Liver (tissue), 3 donors: ENCODE data around the gene RRP12.

Experiments used
- CTCF ChIP-seq: fragments of 150-350 bp; IDR thresholded peaks from 2 replicates; pipeline ENCODE4 v1.5.1; 2017; ENCODE audit warnings: improper control_type of control experiment, low read depth, low read length; ENCODE audit not compliant: missing input control
- FOXA1 ChIP-seq: IDR thresholded peaks from 2 replicates; pipeline ENCODE4 v1.6.1; 2016; ENCODE audit warnings: antibody characterized with exemption
- HNF4A ChIP-seq, 2 donors: conservative IDR thresholded peaks; 2 replicates each; pipeline ENCODE4 v1.6.1; 2016; ENCODE audit warnings: antibody characterized with exemption in 2 of 2, mild to moderate bottlenecking in 2 of 2
- MAX ChIP-seq: IDR thresholded peaks from 2 replicates; pipeline ENCODE4 v1.6.1; 2016; ENCODE audit warnings: antibody characterized with exemption
- RAD21 ChIP-seq, 2 donors: IDR thresholded peaks; 2 replicates each; pipeline ENCODE4 v1.6.1; 2016; ENCODE audit warnings: antibody characterized with exemption in 2 of 2, mild to moderate bottlenecking in 2 of 2
- REST ChIP-seq: IDR thresholded peaks from 2 replicates; pipeline ENCODE4 v1.6.1; 2016; ENCODE audit warnings: antibody characterized with exemption, mild to moderate bottlenecking
- TAF1 ChIP-seq: conservative IDR thresholded peaks from 2 replicates; pipeline ENCODE4 v1.6.1; 2016; ENCODE audit warnings: antibody characterized with exemption, mild to moderate bottlenecking
- YY1 ChIP-seq: IDR thresholded peaks from 2 replicates; pipeline ENCODE4 v1.6.1; 2016; ENCODE audit warnings: antibody characterized with exemption, mild to moderate bottlenecking
- donor health status: healthy.
- donor health status: healthy.

- no peak for TF ChIP-seq TAF1
- no peak for TF ChIP-seq RAD21 (IDR thresholded peaks at IDR 0.05)
- TF ChIP-seq YY1: no peak
- TF ChIP-seq REST: no peak
- TF ChIP-seq CTCF: no peak
- no peak for TF ChIP-seq FOXA1
- TF ChIP-seq MAX: no peak
- TF ChIP-seq HNF4A (conservative IDR thresholded peaks at IDR 0.05): no peak
Measured at GRCh38 chr10:97373456-97373855, 27.7 kb downstream of the RRP12 start.
